Measurements from ENCODE around the gene GDPD4.

Gene GDPD4

GRCh38 chr11:77171885-77172665 lies 129.4 kb downstream of the GDPD4 start:
- DNase-seq: no peak

DNA sequence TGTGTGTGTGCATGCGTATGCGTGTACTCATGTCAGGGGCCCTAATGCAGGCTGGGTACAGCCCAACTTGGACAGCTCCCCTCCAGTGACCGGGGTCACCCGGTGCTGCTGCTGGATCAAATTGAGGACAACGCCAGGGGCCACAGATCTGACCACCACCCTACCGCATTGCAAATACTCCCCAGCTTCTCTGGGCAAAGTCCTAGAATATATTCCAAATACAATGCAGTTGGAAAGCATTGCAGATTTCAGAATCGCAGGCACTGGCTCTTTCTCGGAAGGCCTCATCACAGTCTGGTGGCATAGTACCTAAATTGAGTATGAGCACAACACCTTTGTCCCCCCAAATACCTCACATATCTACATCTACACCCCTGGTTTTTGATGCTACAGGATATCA lies 130.2 kb downstream of the GDPD4 start:
- DNase-seq: no peak

- DNase-seq: no peak
These were observed 131.4 kb downstream of the GDPD4 start for GRCh38 chr11:77170107-77170506.

DNA sequence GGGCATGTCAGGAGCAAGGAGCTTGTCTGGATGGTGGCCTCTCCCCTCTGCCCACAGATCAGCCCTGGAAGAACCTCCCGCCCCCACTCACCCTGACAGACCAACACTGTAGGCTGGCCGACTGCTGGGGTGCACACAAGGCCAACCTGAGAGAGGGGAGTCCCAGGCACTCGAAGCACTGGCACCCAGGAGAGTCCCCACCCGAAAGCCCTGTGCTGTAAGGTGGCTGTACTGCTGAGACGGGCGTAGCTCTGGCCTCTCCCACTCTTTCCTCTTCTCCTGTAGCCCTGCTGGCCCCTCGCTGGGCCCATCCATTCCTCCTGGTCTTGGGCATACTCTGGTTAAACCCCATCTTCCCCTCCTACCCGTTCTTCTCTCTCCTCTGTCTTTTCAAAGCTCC lies 133.7 kb downstream of the GDPD4 start:
- no peak for DNase-seq

DNA sequence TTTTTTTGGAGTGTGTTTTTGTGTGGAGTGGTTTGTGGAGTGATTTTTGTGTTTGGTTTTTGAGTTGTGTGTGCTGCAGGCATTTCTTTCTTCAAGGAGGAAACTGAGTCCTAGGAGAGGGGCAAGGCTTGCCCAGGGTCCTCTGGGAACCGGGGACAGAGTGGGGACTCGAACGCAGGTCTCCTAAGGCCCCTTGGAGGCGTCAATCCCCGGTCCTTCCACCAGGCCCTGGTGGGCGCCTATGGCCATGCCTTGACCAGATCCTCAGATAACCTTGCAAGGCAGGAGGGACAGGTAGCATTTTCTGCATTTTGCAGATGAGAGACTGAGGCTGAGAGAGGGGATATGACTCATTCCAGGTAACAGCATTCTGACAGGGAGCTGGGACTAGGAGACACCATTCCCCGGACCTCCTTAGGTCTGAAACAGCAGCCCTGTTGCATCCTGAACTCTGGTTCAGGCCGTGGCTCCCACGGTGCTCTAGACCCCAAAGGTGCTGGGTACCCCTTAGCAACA lies 134.3 kb downstream of the GDPD4 start:
- no peak for DNase-seq

All from effector CD8-positive, alpha-beta T cell (primary cell).